Endodermal cell (in vitro differentiated cells): ENCODE results near the gene C21orf91. TPM values are rescaled to one million over a fixed set of nuclear protein-coding genes. Genes with fewer than 3 reads are reported as not detected.

ENCODE experiments used
- DNase-seq: peaks from one replicate; pipeline ENCODE4 v3.0.0-alpha.2; 2017
- H3K27ac ChIP-seq: 2 replicates; pipeline ENCODE4 v1.5.1; 2013; ENCODE audit warnings: mild to moderate bottlenecking, low read depth, low read length, moderate library complexity
- H3K27me3 ChIP-seq: 2 replicates; pipeline ENCODE4 v1.6.1; 2013; ENCODE audit warnings: mild to moderate bottlenecking, low read length, moderate library complexity; ENCODE audit not compliant: insufficient read depth, control insufficient read depth, poor library complexity, severe bottlenecking
- H3K36me3 ChIP-seq: 2 replicates; pipeline ENCODE4 v1.7.0; 2013; ENCODE audit warnings: mild to moderate bottlenecking, low read length, moderate library complexity; ENCODE audit not compliant: control insufficient read depth, insufficient read depth
- H3K4me1 ChIP-seq: one replicate; pipeline ENCODE4 v1.7.0; 2013; ENCODE audit warnings: low read length; ENCODE audit not compliant: control insufficient read depth, insufficient read depth
- H3K4me3 ChIP-seq: 2 replicates; pipeline ENCODE4 v1.5.1; 2013; ENCODE audit warnings: mild to moderate bottlenecking, low read length, moderate library complexity
- H3K9ac ChIP-seq: 2 replicates; pipeline ENCODE4 v1.6.1; 2013; ENCODE audit warnings: mild to moderate bottlenecking, low read length, moderate library complexity; ENCODE audit not compliant: poor library complexity, severe bottlenecking; ENCODE audit errors: extremely low read depth
- H3K9me3 ChIP-seq: 2 replicates; pipeline ENCODE4 v1.6.1; 2013; ENCODE audit warnings: mild to moderate bottlenecking, low read length, moderate library complexity; ENCODE audit not compliant: control insufficient read depth
- H3K27ac Mint-ChIP-seq: 2 replicates; pipeline ENCODE4 v1.8.0; 2020; ENCODE audit warnings: mixed read lengths
- H3K27me3 Mint-ChIP-seq: 2 replicates; pipeline ENCODE4 v1.8.0; 2021; ENCODE audit warnings: mild to moderate bottlenecking, mixed read lengths; ENCODE audit not compliant: insufficient read depth
- H3K36me3 Mint-ChIP-seq: 2 replicates; pipeline ENCODE4 v1.8.0; 2020; ENCODE audit warnings: low read depth, mixed read lengths
- H3K4me1 Mint-ChIP-seq: 2 replicates; pipeline ENCODE4 v1.8.0; 2020; ENCODE audit warnings: mixed read lengths
- H3K4me3 Mint-ChIP-seq: 2 replicates; pipeline ENCODE4 v1.8.0; 2020; ENCODE audit warnings: mild to moderate bottlenecking, moderate library complexity, mixed read lengths
- H3K9me3 Mint-ChIP-seq: 2 replicates; pipeline ENCODE4 v1.8.0; 2020; ENCODE audit warnings: mild to moderate bottlenecking, mixed read lengths
- CTCF ChIP-seq: fragments of 200-600 bp; sonication (generic); conservative IDR thresholded peaks from 2 replicates; pipeline ENCODE4 v1.5.0; 2021; ENCODE audit warnings: antibody characterized with exemption, mild to moderate bottlenecking
- WGBS, 2 experiments: methylation state at CpG; one replicate each; pipeline versions ENCODE4 v1.1.5 to v1.1.7; 2013; ENCODE audit warnings: missing lambda C conversion rate in 2 of 2, mixed read lengths in 1 of 2; ENCODE audit not compliant: insufficient coverage in 1 of 2, insufficient read length in 1 of 2; 5-methylcytosine and 5-hydroxymethylcytosine counted together
- total RNA-seq, 2 donors: library from RNA; stranded (reverse); fragmentation: NEBNext Ultra II Directional in 1 of 2; extraction: Animal tissue kit (Norgen Biotek cat#: 25700) in 1 of 2; gene quantifications; 2 replicates in 1 of 2; 3 replicates in 1 of 2; pipeline ENCODE4 v1.2.1, GENCODE V29; 2021

The C21orf91 gene
- total RNA-seq, 2 donors from 2014 or later = 32.3 to 49.5 TPM

DNA sequence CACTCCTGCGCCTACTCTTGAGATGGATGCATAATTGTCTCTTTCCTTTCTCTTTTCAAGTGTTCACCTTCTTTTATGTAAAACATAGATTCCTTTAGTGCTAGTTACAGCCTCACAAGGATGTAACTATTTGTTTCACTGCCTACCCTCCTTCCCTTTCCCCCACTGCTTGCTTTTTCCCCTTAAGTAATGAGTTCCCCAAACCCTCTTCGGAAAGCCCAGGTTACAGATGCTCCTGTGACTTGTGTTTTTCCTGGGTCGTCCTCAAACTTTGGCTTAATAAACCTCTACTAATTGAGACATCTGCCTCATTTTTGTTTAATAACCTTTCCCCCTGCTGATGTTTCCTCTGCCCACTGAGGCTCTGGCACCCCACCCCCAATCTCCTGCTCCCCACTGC is 39.2 kb downstream of the C21orf91 start:
- Histone ChIP-seq H3K36me3 (peaks cover 24% of the 10 kb centered on the region), H3K9me3 (peaks cover 10% of the 10 kb centered on the region), H3K27ac (no peak overlapping the region), H3K27me3 (no peaks in the 10 kb centered on the region), H3K4me3 (no peak overlapping the region), H3K4me1 (no peaks in the 10 kb centered on the region), H3K9ac (no peak overlapping the region)
- H3K27me3 Mint-ChIP-seq = no peaks in the 10 kb centered on the region
- H3K4me3 Mint-ChIP-seq = no peak overlapping the region
- TF ChIP-seq CTCF = no peak
- H3K36me3 Mint-ChIP-seq = peaks cover 23% of the 10 kb centered on the region
- H3K27ac Mint-ChIP-seq = no peak overlapping the region
- H3K4me1 Mint-ChIP-seq = peaks cover 3% of the 10 kb centered on the region
- WGBS, 2 experiments = 89% methylated on average over 1 to 3 of the region's 3 CpGs
- H3K9me3 Mint-ChIP-seq = no peaks in the 10 kb centered on the region
- no peak for DNase-seq

GRCh38 chr21:17779496-17779895 is 39.7 kb downstream of the C21orf91 start:
- no peak for TF ChIP-seq CTCF
- H3K36me3 Mint-ChIP-seq = peaks cover 18% of the 10 kb centered on the region
- H3K27ac ChIP-seq = no peak overlapping the region
- no peak overlapping the region for H3K9ac ChIP-seq
- no peaks in the 10 kb centered on the region for H3K4me1 ChIP-seq
- H3K36me3 ChIP-seq = peaks cover 19% of the 10 kb centered on the region
- 93 to 96% methylated on average over 3 of the region's 3 CpGs for WGBS, 2 experiments
- H3K4me3 Mint-ChIP-seq = no peak overlapping the region
- H3K27me3 ChIP-seq = no peaks in the 10 kb centered on the region
- H3K4me3 ChIP-seq = no peak overlapping the region
- no peaks in the 10 kb centered on the region for H3K9me3 Mint-ChIP-seq
- H3K27me3 Mint-ChIP-seq = no peaks in the 10 kb centered on the region
- H3K9me3 ChIP-seq = peaks cover 10% of the 10 kb centered on the region
- no peak for DNase-seq
- H3K27ac Mint-ChIP-seq = no peak overlapping the region
- H3K4me1 Mint-ChIP-seq = peaks cover 3% of the 10 kb centered on the region

DNA sequence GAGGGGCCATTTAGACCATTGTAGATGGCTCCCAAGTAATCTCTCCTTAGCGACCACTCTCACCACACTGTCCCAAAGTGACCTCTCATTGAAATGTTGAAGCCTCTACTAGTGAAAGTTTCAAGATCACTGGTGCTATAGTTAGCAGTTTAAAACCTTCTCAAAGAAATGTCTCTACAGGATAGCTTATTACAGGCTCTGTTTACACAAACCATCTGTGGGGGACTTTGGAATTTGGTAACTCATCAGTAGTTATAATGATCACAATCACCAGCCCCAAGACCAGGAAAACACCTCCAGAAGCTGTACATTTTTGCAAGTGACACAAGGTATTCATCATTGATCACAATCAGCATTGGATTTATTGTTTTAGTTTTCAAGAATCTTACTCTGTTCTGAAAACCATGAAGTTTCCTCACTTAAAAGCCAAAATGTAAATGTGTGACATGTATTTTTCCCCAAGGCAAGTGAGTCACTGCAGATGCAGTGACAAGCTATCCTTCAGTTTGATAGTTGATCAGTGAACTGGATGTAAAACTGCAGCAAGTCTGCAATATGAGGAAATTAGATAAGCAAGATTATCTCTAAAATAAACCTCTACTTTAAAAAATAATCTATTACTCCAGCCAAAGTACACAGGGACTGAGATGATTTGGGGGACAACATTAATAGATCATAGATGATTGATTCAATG is 41.9 kb downstream of the C21orf91 start:
- H3K36me3 ChIP-seq = peaks cover 4% of the 10 kb centered on the region
- 60 to 83% methylated on average over 1 of the region's 1 CpG for WGBS, 2 experiments
- H3K36me3 Mint-ChIP-seq = peaks cover 2% of the 10 kb centered on the region
- H3K9me3 ChIP-seq = no peaks in the 10 kb centered on the region
- peaks cover 3% of the 10 kb centered on the region for H3K4me1 Mint-ChIP-seq
- no peak overlapping the region for H3K27ac Mint-ChIP-seq
- TF ChIP-seq CTCF = no peak
- H3K4me1 ChIP-seq = no peaks in the 10 kb centered on the region
- H3K27ac ChIP-seq = no peak overlapping the region
- no peaks in the 10 kb centered on the region for H3K27me3 ChIP-seq
- H3K9me3 Mint-ChIP-seq = peaks cover 12% of the 10 kb centered on the region
- no peak for DNase-seq
- H3K9ac ChIP-seq = no peak overlapping the region
- no peak overlapping the region for H3K4me3 ChIP-seq
- no peak overlapping the region for H3K4me3 Mint-ChIP-seq
- no peaks in the 10 kb centered on the region for H3K27me3 Mint-ChIP-seq
